HepG2 (cell line): ENCODE results near the gene SGK1. TPM values are rescaled to one million over a fixed set of nuclear protein-coding genes. Genes with fewer than 3 reads are reported as not detected.

ENCODE experiments used
- ARNTL ChIP-seq: sonication (generic); formaldehyde crosslinking; IDR thresholded peaks from 2 replicates; pipeline ENCODE4 v1.4.0; 2020; ENCODE audit warnings: mild to moderate bottlenecking, missing genetic modification reagents
- ASH2L ChIP-seq: fragments of 300-600, 200-600 bp; sonication (generic); IDR thresholded peaks from 2 replicates; pipeline ENCODE4 v1.7.0; 2017; ENCODE audit warnings: low read depth, mild to moderate bottlenecking, moderate library complexity, mixed read lengths, low read length; ENCODE audit not compliant: insufficient read length
- FOXJ3 ChIP-seq: sonication (generic); formaldehyde crosslinking; IDR thresholded peaks from 2 replicates; pipeline ENCODE4 v1.4.0; 2020; ENCODE audit warnings: missing genetic modification reagents, mild to moderate bottlenecking, borderline replicate concordance
- JARID2 ChIP-seq: sonication (generic); formaldehyde crosslinking; IDR thresholded peaks from 2 replicates; pipeline ENCODE4 v1.8.1; 2023; ENCODE audit warnings: missing genetic modification reagents, inconsistent platforms; ENCODE audit not compliant: insufficient replicate concordance
- NFIB ChIP-seq: sonication (generic); formaldehyde crosslinking; IDR thresholded peaks from 2 replicates; pipeline ENCODE4 v1.9.0; 2021; ENCODE audit warnings: missing genetic modification reagents, mild to moderate bottlenecking, borderline replicate concordance
- PITX1 ChIP-seq: sonication (generic); formaldehyde crosslinking; IDR thresholded peaks from 2 replicates; pipeline ENCODE4 v1.5.1; 2020; ENCODE audit warnings: mild to moderate bottlenecking, missing genetic modification reagents
- RAD51 ChIP-seq: fragments of 450-650 bp; IDR thresholded peaks from 2 replicates; pipeline ENCODE4 v1.6.1; 2016; ENCODE audit warnings: borderline replicate concordance
- RFX1 ChIP-seq: fragments of 450-650 bp; IDR thresholded peaks from 2 replicates; pipeline ENCODE4 v1.6.1; 2017
- SKI ChIP-seq: fragments of 450-650 bp; IDR thresholded peaks from one replicate; pipeline ENCODE4 v1.6.1; 2018; ENCODE audit warnings: mild to moderate bottlenecking; ENCODE audit not compliant: partially characterized antibody
- TOE1 ChIP-seq: sonication (generic); formaldehyde crosslinking; IDR thresholded peaks from 2 replicates; pipeline ENCODE4 v1.4.0; 2020; ENCODE audit warnings: mild to moderate bottlenecking, missing genetic modification reagents
- TRIM24 ChIP-seq: sonication (generic); formaldehyde crosslinking; IDR thresholded peaks from 2 replicates; pipeline ENCODE4 v1.8.0; 2022; ENCODE audit warnings: mild to moderate bottlenecking, missing genetic modification reagents
- ZNF205 ChIP-seq: IDR thresholded peaks from 2 replicates; pipeline ENCODE4 v1.6.1; 2018; ENCODE audit warnings: missing biosample characterization, missing genetic modification reagents
- ZNF652 ChIP-seq: IDR thresholded peaks from 2 replicates; pipeline ENCODE4 v1.6.1; 2016; ENCODE audit warnings: low read depth, borderline replicate concordance
- polyA plus RNA-seq, 8 experiments: library from polyadenylated mRNA; depleted of rRNA in 3 of 8; stranded (reverse) in 7 of 8; unstranded in 1 of 8; fragments of >200 nt; fragmentation: Illumina TruSeq in 4 of 8; extraction: Trizol in 4 of 8; gene quantifications; 2 replicates each; pipeline versions ENCODE4 v1.2.1 to v1.2.3, GENCODE V29; 2011 to 2016; ENCODE audit warnings: low read depth in 4 of 8, missing spikeins in 1 of 8, mixed read lengths in 1 of 8; ENCODE audit not compliant: insufficient read depth in 1 of 8
- total RNA-seq, 5 experiments: library from RNA; depleted of rRNA; stranded (reverse); fragments of >200 nt; fragmentation: Illumina TruSeq; extraction: Trizol; gene quantifications; 2 replicates each; pipeline ENCODE4 v1.2.3, GENCODE V29; 2016; ENCODE audit warnings: low read depth in 1 of 5
- TF ChIP-seq, protein P1 (sequence below): sonication (generic); formaldehyde crosslinking; IDR thresholded peaks from 2 replicates; pipeline ENCODE4 v1.4.0; 2020; ENCODE audit warnings: mild to moderate bottlenecking, missing genetic modification reagents, borderline replicate concordance
- TF ChIP-seq, protein P2 (sequence below): sonication (generic); formaldehyde crosslinking; IDR thresholded peaks from 2 replicates; pipeline ENCODE4 v1.4.0; 2020; ENCODE audit warnings: missing genetic modification reagents
- TF ChIP-seq, protein P3 (sequence below): sonication (generic); formaldehyde crosslinking; IDR thresholded peaks from 2 replicates; pipeline ENCODE4 v1.4.0; 2020; ENCODE audit warnings: missing genetic modification reagents
- TF ChIP-seq, protein P4 (sequence below): sonication (generic); formaldehyde crosslinking; IDR thresholded peaks from 2 replicates; pipeline ENCODE4 v1.4.0; 2020; ENCODE audit warnings: mild to moderate bottlenecking, missing genetic modification reagents
- TF ChIP-seq, protein P5 (sequence below), 2 experiments: sonication (generic) in 1 of 2; formaldehyde crosslinking in 1 of 2; IDR thresholded peaks; 2 replicates each; pipeline versions ENCODE4 v1.4.0 to v1.6.1; 2016 to 2020; ENCODE audit warnings: borderline replicate concordance in 1 of 2, low read depth in 1 of 2, mild to moderate bottlenecking in 1 of 2, missing genetic modification reagents in 1 of 2

Gene SGK1
- total and polyA plus RNA-seq, 2 of the 13 experiments (the other 11 are each of a cell fraction or from before 2014, with no cell fraction given): 56.1 to 56.2 TPM

DNA sequence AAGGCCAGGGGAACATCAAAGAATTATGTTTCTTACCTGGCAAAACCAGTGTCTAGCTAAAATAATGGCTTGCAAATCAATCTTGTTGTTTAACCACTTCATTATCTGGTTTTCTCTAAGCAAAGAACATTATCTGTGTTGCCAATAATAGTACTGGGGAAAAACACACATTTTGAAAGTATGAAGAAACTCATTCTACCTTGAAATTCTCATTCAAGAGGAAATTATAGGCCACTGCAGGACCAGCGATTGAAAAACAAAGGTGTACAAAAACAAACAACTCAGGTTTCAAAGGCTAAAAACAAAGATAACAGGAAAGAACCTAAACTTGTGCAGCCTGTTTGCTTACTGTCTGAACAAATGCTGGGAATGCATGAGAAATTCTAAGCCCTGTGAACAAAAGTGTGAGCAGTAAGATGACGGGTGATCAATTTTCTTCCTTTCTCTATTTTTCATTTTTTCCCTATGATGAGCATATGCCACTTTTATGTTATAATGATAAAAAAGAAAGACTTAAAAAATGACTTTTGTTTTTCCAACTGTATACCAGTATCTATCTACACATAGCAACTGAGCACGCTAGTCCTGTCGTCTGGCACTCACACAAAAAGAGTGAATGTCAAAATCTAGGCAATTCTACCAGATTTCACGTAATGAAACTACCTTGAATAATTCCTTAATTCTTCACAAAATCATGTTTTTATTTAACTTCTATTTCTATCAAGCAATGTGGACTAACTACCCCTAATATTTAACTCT is 117.9 kb downstream of the SGK1 start (continued):
- TF ChIP-seq, protein P1, sequence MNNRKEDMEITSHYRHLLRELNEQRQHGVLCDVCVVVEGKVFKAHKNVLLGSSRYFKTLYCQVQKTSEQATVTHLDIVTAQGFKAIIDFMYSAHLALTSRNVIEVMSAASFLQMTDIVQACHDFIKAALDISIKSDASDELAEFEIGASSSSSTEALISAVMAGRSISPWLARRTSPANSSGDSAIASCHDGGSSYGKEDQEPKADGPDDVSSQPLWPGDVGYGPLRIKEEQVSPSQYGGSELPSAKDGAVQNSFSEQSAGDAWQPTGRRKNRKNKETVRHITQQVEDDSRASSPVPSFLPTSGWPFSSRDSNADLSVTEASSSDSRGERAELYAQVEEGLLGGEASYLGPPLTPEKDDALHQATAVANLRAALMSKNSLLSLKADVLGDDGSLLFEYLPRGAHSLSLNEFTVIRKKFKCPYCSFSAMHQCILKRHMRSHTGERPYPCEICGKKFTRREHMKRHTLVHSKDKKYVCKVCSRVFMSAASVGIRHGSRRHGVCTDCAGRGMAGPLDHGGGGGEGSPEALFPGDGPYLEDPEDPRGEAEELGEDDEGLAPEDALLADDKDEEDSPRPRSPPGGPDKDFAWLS: no peak
- no peak for TF ChIP-seq RAD51
- TF ChIP-seq ASH2L: peak; percentile 78
- TF ChIP-seq PITX1 (CRISPR knock-in tag): peak; percentile 89
- TF ChIP-seq ARNTL: peak; percentile 81
- no peak for TF ChIP-seq RFX1
- TF ChIP-seq, protein P2, sequence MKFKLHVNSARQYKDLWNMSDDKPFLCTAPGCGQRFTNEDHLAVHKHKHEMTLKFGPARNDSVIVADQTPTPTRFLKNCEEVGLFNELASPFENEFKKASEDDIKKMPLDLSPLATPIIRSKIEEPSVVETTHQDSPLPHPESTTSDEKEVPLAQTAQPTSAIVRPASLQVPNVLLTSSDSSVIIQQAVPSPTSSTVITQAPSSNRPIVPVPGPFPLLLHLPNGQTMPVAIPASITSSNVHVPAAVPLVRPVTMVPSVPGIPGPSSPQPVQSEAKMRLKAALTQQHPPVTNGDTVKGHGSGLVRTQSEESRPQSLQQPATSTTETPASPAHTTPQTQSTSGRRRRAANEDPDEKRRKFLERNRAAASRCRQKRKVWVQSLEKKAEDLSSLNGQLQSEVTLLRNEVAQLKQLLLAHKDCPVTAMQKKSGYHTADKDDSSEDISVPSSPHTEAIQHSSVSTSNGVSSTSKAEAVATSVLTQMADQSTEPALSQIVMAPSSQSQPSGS: peak; percentile 94
- TF ChIP-seq, protein P3, sequence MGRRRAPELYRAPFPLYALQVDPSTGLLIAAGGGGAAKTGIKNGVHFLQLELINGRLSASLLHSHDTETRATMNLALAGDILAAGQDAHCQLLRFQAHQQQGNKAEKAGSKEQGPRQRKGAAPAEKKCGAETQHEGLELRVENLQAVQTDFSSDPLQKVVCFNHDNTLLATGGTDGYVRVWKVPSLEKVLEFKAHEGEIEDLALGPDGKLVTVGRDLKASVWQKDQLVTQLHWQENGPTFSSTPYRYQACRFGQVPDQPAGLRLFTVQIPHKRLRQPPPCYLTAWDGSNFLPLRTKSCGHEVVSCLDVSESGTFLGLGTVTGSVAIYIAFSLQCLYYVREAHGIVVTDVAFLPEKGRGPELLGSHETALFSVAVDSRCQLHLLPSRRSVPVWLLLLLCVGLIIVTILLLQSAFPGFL (CRISPR knock-in tag): no peak
- peak; percentile 89 for TF ChIP-seq ZNF652 (CRISPR knock-in tag)
- peak; percentile 89; the same call in 1 of the 2 replicates for TF ChIP-seq TOE1 (CRISPR knock-in tag)
- TF ChIP-seq, protein P4, sequence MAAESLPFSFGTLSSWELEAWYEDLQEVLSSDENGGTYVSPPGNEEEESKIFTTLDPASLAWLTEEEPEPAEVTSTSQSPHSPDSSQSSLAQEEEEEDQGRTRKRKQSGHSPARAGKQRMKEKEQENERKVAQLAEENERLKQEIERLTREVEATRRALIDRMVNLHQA (CRISPR knock-in tag): peak; percentile 71; the same call in 1 of the 2 replicates
- TF ChIP-seq TRIM24: no peak
- TF ChIP-seq ZNF205 (CRISPR knock-in tag): peak; percentile 53; the same call in 1 of the 2 replicates
- TF ChIP-seq, protein P5, sequence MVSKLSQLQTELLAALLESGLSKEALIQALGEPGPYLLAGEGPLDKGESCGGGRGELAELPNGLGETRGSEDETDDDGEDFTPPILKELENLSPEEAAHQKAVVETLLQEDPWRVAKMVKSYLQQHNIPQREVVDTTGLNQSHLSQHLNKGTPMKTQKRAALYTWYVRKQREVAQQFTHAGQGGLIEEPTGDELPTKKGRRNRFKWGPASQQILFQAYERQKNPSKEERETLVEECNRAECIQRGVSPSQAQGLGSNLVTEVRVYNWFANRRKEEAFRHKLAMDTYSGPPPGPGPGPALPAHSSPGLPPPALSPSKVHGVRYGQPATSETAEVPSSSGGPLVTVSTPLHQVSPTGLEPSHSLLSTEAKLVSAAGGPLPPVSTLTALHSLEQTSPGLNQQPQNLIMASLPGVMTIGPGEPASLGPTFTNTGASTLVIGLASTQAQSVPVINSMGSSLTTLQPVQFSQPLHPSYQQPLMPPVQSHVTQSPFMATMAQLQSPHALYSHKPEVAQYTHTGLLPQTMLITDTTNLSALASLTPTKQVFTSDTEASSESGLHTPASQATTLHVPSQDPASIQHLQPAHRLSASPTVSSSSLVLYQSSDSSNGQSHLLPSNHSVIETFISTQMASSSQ (IDR thresholded peaks at IDR 0.05; ENCODE audit: low read depth): peak; percentile 78
- TF ChIP-seq, protein P5 (CRISPR knock-in tag; IDR thresholded peaks at IDR 0.05; ENCODE audit: borderline replicate concordance): peak; percentile 85
- TF ChIP-seq SKI: peak; percentile 93
- TF ChIP-seq JARID2: peak; percentile 30
- TF ChIP-seq NFIB (CRISPR knock-in tag): no peak
- peak; percentile 99 for TF ChIP-seq FOXJ3 (CRISPR knock-in tag)
